Activated CD4-positive, alpha-beta T cell treated with anti-CD3 and anti-CD28 coated beads, Interleukin-2, amount 10 ng/mL, durations not matched to agents 24 days and 14 days (primary cell): ENCODE results near the gene BCL2L11. TPM values are rescaled to one million over a fixed set of nuclear protein-coding genes. Genes with fewer than 3 reads are reported as not detected.

Experiments used
- DNase-seq: peaks from one replicate; pipeline ENCODE4 v3.0.0; 2022
- H3K27ac Mint-ChIP-seq: one replicate; pipeline ENCODE4 v1.8.0; 2022; ENCODE audit warnings: mild to moderate bottlenecking, mixed read lengths
- H3K27me3 Mint-ChIP-seq: one replicate; pipeline ENCODE4 v1.8.0; 2022; ENCODE audit warnings: mixed read lengths
- H3K36me3 Mint-ChIP-seq: one replicate; pipeline ENCODE4 v1.8.0; 2022; ENCODE audit warnings: low read depth, mild to moderate bottlenecking, mixed read lengths
- H3K4me1 Mint-ChIP-seq: one replicate; pipeline ENCODE4 v1.8.0; 2021; ENCODE audit warnings: mixed read lengths
- H3K4me3 Mint-ChIP-seq: one replicate; pipeline ENCODE4 v1.8.0; 2022; ENCODE audit warnings: mild to moderate bottlenecking, moderate library complexity, mixed read lengths
- H3K9me3 Mint-ChIP-seq: one replicate; pipeline ENCODE4 v1.8.0; 2021; ENCODE audit warnings: mixed read lengths
- intact Hi-C: fragments of 100-400 bp; cut with micrococcal nuclease; formaldehyde crosslinking; loops from one replicate; pipeline ENCODE4 v1.15.1; 2023
- total RNA-seq: library from RNA; stranded (reverse); gene quantifications from 2 replicates; pipeline ENCODE4 v1.2.3, GENCODE V29; 2022

BCL2L11 gene
- total RNA-seq, 1 donor from 2014 or later, result 193 TPM

DNA sequence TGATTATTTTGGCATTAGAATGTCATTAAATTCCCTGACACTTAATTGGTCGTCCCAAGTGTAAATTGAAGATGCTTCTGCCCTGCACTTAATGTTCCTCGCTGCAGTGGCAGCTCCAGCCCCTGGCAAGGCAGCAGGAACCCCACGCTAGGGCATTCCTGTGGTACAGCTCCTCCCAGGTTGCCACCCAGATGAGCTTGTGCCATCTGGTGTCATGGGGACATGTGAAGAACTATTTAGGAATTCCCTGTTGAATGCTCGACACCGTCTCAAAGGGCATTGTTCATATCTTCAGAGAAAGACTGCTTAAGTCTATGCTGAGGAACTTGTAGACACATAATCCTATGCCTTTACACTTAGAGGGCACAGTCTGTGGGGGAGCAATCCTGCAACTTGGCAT, 38.9 kb downstream of the BCL2L11 start:
- Mint-ChIP-seq H3K27ac (no peak overlapping the region), H3K4me1 (peaks cover 53% of the 10 kb centered on the region), H3K9me3 (no peaks in the 10 kb centered on the region), H3K27me3 (no peaks in the 10 kb centered on the region), H3K4me3 (no peak overlapping the region), H3K36me3 (peaks cover 89% of the 10 kb centered on the region)
- DNase-seq, result no peak
- intact Hi-C loops, result no loop called here

- H3K4me3 Mint-ChIP-seq, result no peak overlapping the region
- H3K4me1 Mint-ChIP-seq, result peaks cover 52% of the 10 kb centered on the region
- no peak for DNase-seq
- no peaks in the 10 kb centered on the region for H3K9me3 Mint-ChIP-seq
- peaks cover 87% of the 10 kb centered on the region for H3K36me3 Mint-ChIP-seq
- intact Hi-C loops, result no loop called here
- H3K27me3 Mint-ChIP-seq, result no peaks in the 10 kb centered on the region
- H3K27ac Mint-ChIP-seq, result no peak overlapping the region
Measured at GRCh38 chr2:111160758-111161157, 40.0 kb downstream of the BCL2L11 start.

- Mint-ChIP-seq H3K27ac (no peak overlapping the region), H3K4me3 (no peak overlapping the region), H3K4me1 (peaks cover 42% of the 10 kb centered on the region), H3K27me3 (no peaks in the 10 kb centered on the region), H3K36me3 (peaks cover 83% of the 10 kb centered on the region), H3K9me3 (no peaks in the 10 kb centered on the region)
- intact Hi-C loops, result no loop called here
- no peak for DNase-seq
Measured at GRCh38 chr2:111161971-111162370, 41.3 kb downstream of the BCL2L11 start.

DNA sequence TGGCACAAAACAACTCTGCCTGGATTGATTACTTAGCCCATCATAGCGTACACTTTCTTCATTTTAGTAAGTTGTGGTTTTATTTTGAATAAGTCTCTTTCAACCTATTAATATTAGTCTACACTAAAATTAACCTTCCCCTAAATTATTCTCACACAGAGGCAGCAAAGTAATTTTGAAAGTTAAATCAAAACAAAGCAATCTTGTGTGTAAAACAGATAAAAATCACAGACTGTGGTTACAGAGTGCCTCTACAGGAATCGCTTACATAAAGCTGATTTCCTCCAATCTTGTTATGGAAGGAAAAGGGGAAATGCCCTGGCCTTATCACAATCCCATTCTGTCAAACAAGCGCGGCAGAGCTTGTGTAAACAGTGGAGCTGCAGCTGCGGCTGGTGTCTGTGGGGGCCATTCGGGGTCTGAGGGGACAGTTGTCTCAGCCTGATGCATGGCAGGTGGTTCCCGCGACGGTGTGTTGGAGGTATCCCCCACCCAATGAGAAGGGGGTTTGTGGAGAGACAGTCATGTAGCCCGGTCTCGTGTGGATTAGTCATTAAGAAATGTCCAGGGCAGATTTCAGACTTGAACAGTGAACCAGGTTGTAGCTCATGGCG, 42.1 kb downstream of the BCL2L11 start:
- no peak overlapping the region for H3K4me3 Mint-ChIP-seq
- intact Hi-C loops, result no loop called here
- peaks cover 83% of the 10 kb centered on the region for H3K36me3 Mint-ChIP-seq
- peaks cover 45% of the 10 kb centered on the region for H3K4me1 Mint-ChIP-seq
- no peak overlapping the region for H3K27ac Mint-ChIP-seq
- DNase-seq, result no peak
- no peaks in the 10 kb centered on the region for H3K27me3 Mint-ChIP-seq
- no peaks in the 10 kb centered on the region for H3K9me3 Mint-ChIP-seq

GRCh38 chr2:111164078-111164477, 43.4 kb downstream of the BCL2L11 start:
- intact Hi-C loops, result no loop called here
- H3K4me3 Mint-ChIP-seq, result no peak overlapping the region
- H3K9me3 Mint-ChIP-seq, result no peaks in the 10 kb centered on the region
- H3K36me3 Mint-ChIP-seq, result peaks cover 80% of the 10 kb centered on the region
- H3K4me1 Mint-ChIP-seq, result peaks cover 52% of the 10 kb centered on the region
- no peak overlapping the region for H3K27ac Mint-ChIP-seq
- no peak for DNase-seq
- H3K27me3 Mint-ChIP-seq, result no peaks in the 10 kb centered on the region

- H3K4me3 Mint-ChIP-seq, result no peak overlapping the region
- intact Hi-C loops, result loop anchor here (5.0 kb wide), 2 partner anchors 43 to 72 kb away; partner anchors contain the start of gene BCL2L11
Measured at GRCh38 chr2:111165084-111165483, 44.4 kb downstream of the BCL2L11 start.

GRCh38 chr2:111166115-111166514, 45.4 kb downstream of the BCL2L11 start:
- intact Hi-C loops, result loop anchor here (5.0 kb wide), 2 partner anchors 44 to 71 kb away; partner anchors contain the start of gene BCL2L11

More at GRCh38 chr2:111165084-111165483, 44.4 kb downstream of the BCL2L11 start:
- H3K27me3 Mint-ChIP-seq, result peaks cover 5% of the 10 kb centered on the region
- H3K4me1 Mint-ChIP-seq, result peaks cover 55% of the 10 kb centered on the region
- peak overlapping the region; percentile 25 for H3K27ac Mint-ChIP-seq
- H3K9me3 Mint-ChIP-seq, result no peaks in the 10 kb centered on the region
- DNase-seq, result no peak
- H3K36me3 Mint-ChIP-seq, result peaks cover 72% of the 10 kb centered on the region

GRCh38 chr2:111167076-111167862, 46.6 kb downstream of the BCL2L11 start:
- no peaks in the 10 kb centered on the region for H3K9me3 Mint-ChIP-seq
- H3K4me3 Mint-ChIP-seq, result peak overlapping the region; percentile 24
- no peak for DNase-seq
- H3K4me1 Mint-ChIP-seq, result peaks cover 47% of the 10 kb centered on the region
- H3K27me3 Mint-ChIP-seq, result peaks cover 17% of the 10 kb centered on the region
- intact Hi-C loops, result loop anchor here (5.0 kb wide), 2 partner anchors 45 to 70 kb away; partner anchors contain the start of gene BCL2L11
- peak overlapping the region; percentile 18 for H3K27ac Mint-ChIP-seq
- H3K36me3 Mint-ChIP-seq, result peaks cover 53% of the 10 kb centered on the region

More at GRCh38 chr2:111166115-111166514, 45.4 kb downstream of the BCL2L11 start:
- Mint-ChIP-seq H3K4me1 (peaks cover 48% of the 10 kb centered on the region), H3K27ac (no peak overlapping the region), H3K27me3 (peaks cover 10% of the 10 kb centered on the region), H3K36me3 (peaks cover 62% of the 10 kb centered on the region), H3K9me3 (no peaks in the 10 kb centered on the region), H3K4me3 (no peak overlapping the region)
- DNase-seq, result no peak

GRCh38 chr2:111167863-111168162, 47.1 kb downstream of the BCL2L11 start:
- H3K9me3 Mint-ChIP-seq, result no peaks in the 10 kb centered on the region
- peak overlapping the region; percentile 18 for H3K27ac Mint-ChIP-seq
- H3K36me3 Mint-ChIP-seq, result peaks cover 47% of the 10 kb centered on the region
- H3K27me3 Mint-ChIP-seq, result peaks cover 17% of the 10 kb centered on the region
- DNase-seq, result no peak
- intact Hi-C loops, result loop anchor here (2.0 to 5.0 kb wide), 3 partner anchors 41 to 69 kb away; partner anchors contain the start of gene BCL2L11
- peak overlapping the region; percentile 24 for H3K4me3 Mint-ChIP-seq
- H3K4me1 Mint-ChIP-seq, result peaks cover 41% of the 10 kb centered on the region

DNA sequence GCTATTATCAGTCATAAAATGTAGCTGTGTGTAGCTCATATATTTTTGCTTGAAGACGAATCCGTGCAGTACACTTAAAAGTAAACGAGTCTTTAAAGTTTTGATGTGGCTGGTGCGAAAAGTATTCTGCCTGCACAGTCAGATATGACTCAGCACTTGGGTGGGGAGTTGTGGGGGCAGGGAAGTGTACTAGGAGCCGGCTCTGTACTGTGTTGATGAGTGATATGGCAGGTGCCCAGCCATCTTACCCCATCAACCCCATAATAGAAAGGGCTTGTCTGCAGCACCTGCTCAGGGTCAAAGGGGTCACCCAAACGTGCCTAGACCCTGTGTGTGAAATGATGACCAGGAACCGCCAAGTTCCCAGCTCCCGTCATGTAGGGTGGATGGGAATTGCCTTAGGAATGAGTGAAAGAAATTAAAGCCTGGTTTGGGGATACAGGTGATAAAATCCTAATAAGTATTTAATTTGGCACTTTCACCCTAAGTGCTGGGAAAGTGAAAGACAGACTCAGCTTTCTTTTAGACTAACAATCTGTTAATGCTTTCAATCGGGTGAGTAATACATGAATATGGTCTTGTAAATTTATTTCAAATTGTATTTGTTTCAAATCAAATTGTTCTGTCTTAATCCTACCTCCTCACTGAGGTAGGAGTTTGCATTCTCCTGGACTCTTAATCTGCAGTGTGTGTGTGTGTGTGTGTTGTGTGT, 48.0 kb downstream of the BCL2L11 start:
- peaks cover 40% of the 10 kb centered on the region for H3K36me3 Mint-ChIP-seq
- peak overlapping the region; percentile 70 for H3K27ac Mint-ChIP-seq
- H3K4me1 Mint-ChIP-seq, result peaks cover 36% of the 10 kb centered on the region
- intact Hi-C loops, result loop anchor here (2.0 to 5.0 kb wide), 3 partner anchors 40 to 69 kb away; partner anchors contain the start of gene BCL2L11
- DNase-seq, result peak; percentile 87
- no peaks in the 10 kb centered on the region for H3K9me3 Mint-ChIP-seq
- peaks cover 17% of the 10 kb centered on the region for H3K27me3 Mint-ChIP-seq
- peak overlapping the region; percentile 4 for H3K4me3 Mint-ChIP-seq

- Mint-ChIP-seq H3K27me3 (peaks cover 17% of the 10 kb centered on the region), H3K9me3 (no peaks in the 10 kb centered on the region), H3K27ac (peak overlapping the region; percentile 70), H3K4me1 (peaks cover 36% of the 10 kb centered on the region), H3K4me3 (no peak overlapping the region), H3K36me3 (peaks cover 36% of the 10 kb centered on the region)
- no peak for DNase-seq
- intact Hi-C loops, result loop anchor here (2.0 to 5.0 kb wide), 3 partner anchors 40 to 68 kb away; partner anchors contain the start of gene BCL2L11
Measured at GRCh38 chr2:111169268-111169667, 48.6 kb downstream of the BCL2L11 start.

DNA sequence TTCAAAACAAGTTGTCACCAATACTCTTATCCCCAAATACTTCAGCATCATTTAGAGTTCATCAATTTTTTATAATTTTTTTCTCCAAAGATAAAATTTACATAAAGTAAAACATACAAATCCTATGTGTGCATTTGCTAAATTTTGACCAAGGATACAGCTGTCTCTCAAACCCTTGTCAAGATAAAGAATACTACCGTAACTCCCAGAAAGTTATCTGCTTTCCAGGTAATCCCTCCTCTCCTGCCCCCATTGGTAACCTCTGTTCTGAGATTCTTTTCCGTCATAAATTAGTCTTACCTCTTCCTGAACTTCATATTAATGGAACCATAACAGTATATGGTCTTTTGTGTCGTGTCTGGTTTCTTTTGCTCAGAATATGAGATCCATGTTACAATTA, 49.2 kb downstream of the BCL2L11 start:
- Mint-ChIP-seq H3K4me3 (no peak overlapping the region), H3K9me3 (no peaks in the 10 kb centered on the region), H3K27ac (no peak overlapping the region), H3K4me1 (peaks cover 35% of the 10 kb centered on the region), H3K36me3 (peaks cover 32% of the 10 kb centered on the region), H3K27me3 (peaks cover 23% of the 10 kb centered on the region)
- intact Hi-C loops, result loop anchor here (2.0 to 5.0 kb wide), 3 partner anchors 39 to 67 kb away; partner anchors contain the start of gene BCL2L11
- DNase-seq, result no peak

GRCh38 chr2:111171337-111171930, 50.7 kb downstream of the BCL2L11 start:
- Mint-ChIP-seq H3K27ac (no peak overlapping the region), H3K27me3 (peaks cover 35% of the 10 kb centered on the region), H3K36me3 (peaks cover 21% of the 10 kb centered on the region), H3K4me3 (no peak overlapping the region), H3K4me1 (peaks cover 31% of the 10 kb centered on the region), H3K9me3 (no peaks in the 10 kb centered on the region)
- intact Hi-C loops, result no loop called here
- DNase-seq, result no peak
